HepG2 (cell line): ENCODE data around the gene PPP1R15B. TPM values are rescaled to one million over a fixed set of nuclear protein-coding genes. Genes with fewer than 3 reads are reported as not detected.

Source experiments
- CCDC6 ChIP-seq: sonication (generic); formaldehyde crosslinking; IDR thresholded peaks from 2 replicates; pipeline ENCODE4 v1.8.1; 2022; ENCODE audit warnings: mild to moderate bottlenecking, missing genetic modification reagents, moderate library complexity
- DNMT1 ChIP-seq: sonication (generic); formaldehyde crosslinking; IDR thresholded peaks from 2 replicates; pipeline ENCODE4 v1.5.1; 2020; ENCODE audit warnings: mild to moderate bottlenecking, missing genetic modification reagents
- GLI4 ChIP-seq: sonication (generic); formaldehyde crosslinking; IDR thresholded peaks from 2 replicates; pipeline ENCODE4 v1.5.1; 2020; ENCODE audit warnings: missing genetic modification reagents, mild to moderate bottlenecking, moderate library complexity, borderline replicate concordance
- GPBP1L1 ChIP-seq: sonication (generic); formaldehyde crosslinking; IDR thresholded peaks from 2 replicates; pipeline ENCODE4 v1.5.0; 2020; ENCODE audit warnings: mild to moderate bottlenecking, missing genetic modification reagents
- HCFC1 ChIP-seq: fragments of 150-350 bp; IDR thresholded peaks from 2 replicates; pipeline ENCODE4 v1.6.1; 2014; ENCODE audit warnings: low read depth, low read length
- PHF21A ChIP-seq: sonication (generic); formaldehyde crosslinking; IDR thresholded peaks from 2 replicates; pipeline ENCODE4 v1.5.0; 2020; ENCODE audit warnings: mild to moderate bottlenecking, missing genetic modification reagents
- PPARG ChIP-seq: conservative IDR thresholded peaks from 2 replicates; pipeline ENCODE4 v1.6.1; 2016; ENCODE audit warnings: missing biosample characterization, missing genetic modification reagents
- REL ChIP-seq: sonication (generic); formaldehyde crosslinking; conservative IDR thresholded peaks from 2 replicates; pipeline ENCODE4 v1.8.0; 2022; ENCODE audit warnings: mild to moderate bottlenecking, missing genetic modification reagents, moderate library complexity
- TEAD2 ChIP-seq: sonication (generic); formaldehyde crosslinking; IDR thresholded peaks from 2 replicates; pipeline ENCODE4 v1.9.0; 2021; ENCODE audit warnings: missing genetic modification reagents
- XBP1 ChIP-seq: sonication (generic); formaldehyde crosslinking; IDR thresholded peaks from 2 replicates; pipeline ENCODE4 v1.5.0; 2020; ENCODE audit warnings: missing genetic modification reagents
- ZBTB38 ChIP-seq: sonication (generic); formaldehyde crosslinking; IDR thresholded peaks from 2 replicates; pipeline ENCODE4 v1.5.1; 2020; ENCODE audit warnings: mild to moderate bottlenecking, missing genetic modification reagents
- ZNF205 ChIP-seq: IDR thresholded peaks from 2 replicates; pipeline ENCODE4 v1.6.1; 2018; ENCODE audit warnings: missing biosample characterization, missing genetic modification reagents
- ZNF407 ChIP-seq: sonication (generic); formaldehyde crosslinking; IDR thresholded peaks from one replicate; pipeline ENCODE4 v1.5.1; 2020; ENCODE audit warnings: mild to moderate bottlenecking, missing genetic modification reagents; ENCODE audit errors: not compliant biosample characterization
- ZSCAN5A ChIP-seq: sonication (generic); formaldehyde crosslinking; IDR thresholded peaks from 2 replicates; pipeline ENCODE4 v1.8.0; 2022; ENCODE audit warnings: mild to moderate bottlenecking, missing genetic modification reagents, borderline replicate concordance
- polyA plus RNA-seq, 8 experiments: library from polyadenylated mRNA; depleted of rRNA in 3 of 8; stranded (reverse) in 7 of 8; unstranded in 1 of 8; fragments of >200 nt; fragmentation: Illumina TruSeq in 4 of 8; extraction: Trizol in 4 of 8; gene quantifications; 2 replicates each; pipeline versions ENCODE4 v1.2.1 to v1.2.3, GENCODE V29; 2011 to 2016; ENCODE audit warnings: low read depth in 4 of 8, missing spikeins in 1 of 8, mixed read lengths in 1 of 8; ENCODE audit not compliant: insufficient read depth in 1 of 8
- total RNA-seq, 5 experiments: library from RNA; depleted of rRNA; stranded (reverse); fragments of >200 nt; fragmentation: Illumina TruSeq; extraction: Trizol; gene quantifications; 2 replicates each; pipeline ENCODE4 v1.2.3, GENCODE V29; 2016; ENCODE audit warnings: low read depth in 1 of 5

PPP1R15B gene
- total and polyA plus RNA-seq, 2 of the 13 experiments (the other 11 are each of a cell fraction or from before 2014, with no cell fraction given), result 13.4 to 23.8 TPM

- TF ChIP-seq ZNF407 (CRISPR knock-in tag) (peak; percentile 12), ZNF205 (CRISPR knock-in tag) (no peak), XBP1 (no peak), DNMT1 (no peak), PHF21A (0 out of 2 replicates have a peak, but pooled peaks have one; percentile 2), TEAD2 (CRISPR knock-in tag) (no peak), GPBP1L1 (CRISPR knock-in tag) (no peak), CCDC6 (CRISPR knock-in tag) (peak; percentile 11; the same call in 1 of the 2 replicates), HCFC1 (no peak), PPARG (CRISPR knock-in tag) (no peak), REL (CRISPR knock-in tag) (no peak), GLI4 (no peak), ZSCAN5A (no peak), ZBTB38 (CRISPR knock-in tag) (no peak)
Observed at GRCh38 chr1:204410688-204411450, 748 bp downstream of the PPP1R15B start (continued).
